PC-9 (cell line): ENCODE data around the gene C1orf159. TPM values are rescaled to one million over a fixed set of nuclear protein-coding genes. Genes with fewer than 3 reads are reported as not detected.
A peak's percentile ranks its signal among the peaks of the same experiment; 100 is the strongest.

ENCODE experiments used
- BruUV-seq: library from RNA; stranded (reverse); fragments of 400-500 nt; replicated peaks from 2 replicates; lab custom pipeline; 2021; lab: Mats Ljungman, UMichigan
- CTCF ChIA-PET: fragments of 300-600 bp; sonication (Branson Sonifier 250); formaldehyde crosslinking; loops from one replicate; lab custom pipeline; 2022; ENCODE audit warnings: antibody characterized with exemption; lab: Charles Lee
- POLR2A ChIA-PET: fragments of 300-600 bp; sonication (Branson Sonifier 250); formaldehyde crosslinking; loops from one replicate; lab custom pipeline; 2022; ENCODE audit warnings: antibody characterized with exemption; ENCODE audit not compliant: unreplicated experiment; lab: Charles Lee
- DNase-seq, 2 experiments: peaks; one replicate each; pipeline versions ENCODE4 v3.0.0 to v3.0.0-alpha.2; 2015 to 2022; ENCODE audit warnings: mixed read lengths in 1 of 2
- H2AFZ ChIP-seq: fragments of 200-600 bp; sonication (generic); 2 replicates; pipeline ENCODE4 v1.8.1; 2017; ENCODE audit warnings: antibody characterized with exemption
- H3F3A ChIP-seq: fragments of 200-600 bp; sonication (generic); 2 replicates; pipeline ENCODE4 v1.8.1; 2017; ENCODE audit warnings: antibody characterized with exemption, mild to moderate bottlenecking, low read depth; ENCODE audit not compliant: insufficient read depth
- H3K27ac ChIP-seq: fragments of 200-600 bp; sonication (generic); 2 replicates; pipeline ENCODE4 v1.6.1; 2016; ENCODE audit warnings: mixed run types
- H3K27me3 ChIP-seq: fragments of 200-600 bp; sonication (generic); 2 replicates; pipeline ENCODE4 v1.6.1; 2016; ENCODE audit warnings: low read depth, mixed run types; ENCODE audit not compliant: insufficient read depth
- H3K36me3 ChIP-seq: fragments of 200-600 bp; sonication (generic); 2 replicates; pipeline ENCODE4 v1.6.1; 2016; ENCODE audit warnings: low read depth, mixed run types
- H3K4me1 ChIP-seq: fragments of 200-600 bp; sonication (generic); replicated peaks from 2 replicates; pipeline ENCODE4 v1.6.1; 2016; ENCODE audit warnings: mixed run types; ENCODE audit not compliant: insufficient read depth
- H3K4me2 ChIP-seq: fragments of 200-600 bp; sonication (generic); 2 replicates; pipeline ENCODE4 v1.6.1; 2017; ENCODE audit warnings: mixed run types
- H3K4me3 ChIP-seq: fragments of 200-600 bp; sonication (generic); 2 replicates; pipeline ENCODE4 v1.6.1; 2016; ENCODE audit warnings: mixed run types
- H3K79me2 ChIP-seq: fragments of 200-600 bp; sonication (generic); 2 replicates; pipeline ENCODE4 v1.6.1; 2017; ENCODE audit warnings: low read depth, mixed run types
- H3K9me2 ChIP-seq: fragments of 200-600 bp; sonication (generic); 2 replicates; pipeline ENCODE4 v1.8.1; 2017; ENCODE audit warnings: mild to moderate bottlenecking; ENCODE audit not compliant: insufficient read depth
- H3K9me3 ChIP-seq: fragments of 200-600 bp; sonication (generic); 2 replicates; pipeline ENCODE4 v1.8.1; 2016; ENCODE audit warnings: low read depth; ENCODE audit not compliant: insufficient read depth
- H4K20me1 ChIP-seq: fragments of 200-600 bp; sonication (generic); 2 replicates; pipeline ENCODE4 v1.8.1; 2017; ENCODE audit not compliant: insufficient read depth
- EZH2 ChIP-seq: fragments of 200-600 bp; sonication (generic); IDR thresholded peaks from 2 replicates; pipeline ENCODE4 v1.8.0; 2017; ENCODE audit warnings: antibody characterized with exemption, low read depth
- intact Hi-C: fragments of 100-400 bp; cut with micrococcal nuclease; formaldehyde crosslinking; loops from one replicate; pipeline ENCODE4 v1.10.0; 2022; ENCODE audit not compliant: unreplicated experiment
- total RNA-seq: library from RNA; stranded (reverse); gene quantifications from 2 replicates; pipeline ENCODE4 v1.2.3, GENCODE V29; 2021
- TF ChIP-seq, protein P1 (sequence below): fragments of 200-600 bp; sonication (generic); conservative IDR thresholded peaks from 2 replicates; pipeline ENCODE4 v1.6.1; 2017; ENCODE audit warnings: mixed run types, antibody characterized with exemption, mild to moderate bottlenecking, moderate library complexity

C1orf159 gene
- total RNA-seq, 1 experiment from 2014 or later: 31.1 TPM

DNA sequence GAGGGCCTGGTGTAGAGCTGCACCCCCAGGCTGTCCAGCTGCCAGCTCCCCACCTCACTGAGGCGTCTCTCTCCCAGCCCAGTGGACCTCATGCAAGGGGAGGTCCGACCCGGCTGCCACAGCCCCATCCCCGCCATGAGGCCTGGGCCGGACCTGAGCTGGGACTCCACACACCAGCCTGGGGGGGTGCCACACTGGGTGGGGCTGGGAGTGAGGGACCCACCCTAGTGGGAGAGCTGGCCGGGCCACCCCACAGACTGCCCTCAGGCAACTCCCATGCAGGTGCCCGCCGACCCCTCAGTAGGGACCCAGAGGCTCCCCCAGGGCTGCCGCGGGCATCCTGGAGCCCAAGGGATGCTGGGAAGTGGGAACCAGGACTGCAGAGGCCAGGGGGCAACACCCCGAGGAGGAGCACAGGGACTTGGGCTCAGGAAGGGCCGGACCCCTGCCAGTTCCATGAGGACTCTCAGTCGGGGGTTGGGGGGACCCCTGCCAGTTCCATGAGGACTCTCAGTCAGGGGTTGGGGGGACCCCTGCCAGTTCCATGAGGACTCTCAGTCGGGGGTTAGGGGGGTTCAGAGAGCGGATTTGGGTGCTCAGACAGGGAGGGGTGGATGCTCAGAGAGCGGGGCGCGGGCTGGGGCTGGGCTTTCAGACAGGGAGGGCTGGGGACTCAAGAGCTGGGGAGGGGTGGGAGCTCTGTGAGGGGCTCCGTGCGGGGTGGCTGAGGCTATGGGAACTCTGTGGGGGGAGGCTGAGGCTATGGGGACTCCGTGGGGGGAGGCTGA, 40.5 kb downstream of the C1orf159 start:
- peaks cover 29% of the 10 kb centered on the region for H3K79me2 ChIP-seq
- H3K36me3 ChIP-seq: no peaks in the 10 kb centered on the region
- CTCF ChIA-PET: no interaction called here
- H3K4me2 ChIP-seq: peak overlapping the region; percentile 59
- peak overlapping the region; percentile 97 for H3K27ac ChIP-seq
- TF ChIP-seq, protein P1, sequence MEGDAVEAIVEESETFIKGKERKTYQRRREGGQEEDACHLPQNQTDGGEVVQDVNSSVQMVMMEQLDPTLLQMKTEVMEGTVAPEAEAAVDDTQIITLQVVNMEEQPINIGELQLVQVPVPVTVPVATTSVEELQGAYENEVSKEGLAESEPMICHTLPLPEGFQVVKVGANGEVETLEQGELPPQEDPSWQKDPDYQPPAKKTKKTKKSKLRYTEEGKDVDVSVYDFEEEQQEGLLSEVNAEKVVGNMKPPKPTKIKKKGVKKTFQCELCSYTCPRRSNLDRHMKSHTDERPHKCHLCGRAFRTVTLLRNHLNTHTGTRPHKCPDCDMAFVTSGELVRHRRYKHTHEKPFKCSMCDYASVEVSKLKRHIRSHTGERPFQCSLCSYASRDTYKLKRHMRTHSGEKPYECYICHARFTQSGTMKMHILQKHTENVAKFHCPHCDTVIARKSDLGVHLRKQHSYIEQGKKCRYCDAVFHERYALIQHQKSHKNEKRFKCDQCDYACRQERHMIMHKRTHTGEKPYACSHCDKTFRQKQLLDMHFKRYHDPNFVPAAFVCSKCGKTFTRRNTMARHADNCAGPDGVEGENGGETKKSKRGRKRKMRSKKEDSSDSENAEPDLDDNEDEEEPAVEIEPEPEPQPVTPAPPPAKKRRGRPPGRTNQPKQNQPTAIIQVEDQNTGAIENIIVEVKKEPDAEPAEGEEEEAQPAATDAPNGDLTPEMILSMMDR: no peak
- no peak for TF ChIP-seq EZH2
- BruUV-seq: no TSS peak
- no peaks in the 10 kb centered on the region for H4K20me1 ChIP-seq
- no peaks in the 10 kb centered on the region for H3K9me2 ChIP-seq
- no peak for DNase-seq
- H3K27me3 ChIP-seq: no peaks in the 10 kb centered on the region
- H3K4me1 ChIP-seq: peaks cover 57% of the 10 kb centered on the region
- H3K9me3 ChIP-seq: no peaks in the 10 kb centered on the region
- intact Hi-C loops: loop anchor here (2.0 kb wide), 1 partner anchor 41 kb away; the partner anchor contains the start of gene C1orf159
- no peak overlapping the region for H3K4me3 ChIP-seq
- POLR2A ChIA-PET: no interaction called here
- H3F3A ChIP-seq: peaks cover 40% of the 10 kb centered on the region
- no peak overlapping the region for H2AFZ ChIP-seq

DNA sequence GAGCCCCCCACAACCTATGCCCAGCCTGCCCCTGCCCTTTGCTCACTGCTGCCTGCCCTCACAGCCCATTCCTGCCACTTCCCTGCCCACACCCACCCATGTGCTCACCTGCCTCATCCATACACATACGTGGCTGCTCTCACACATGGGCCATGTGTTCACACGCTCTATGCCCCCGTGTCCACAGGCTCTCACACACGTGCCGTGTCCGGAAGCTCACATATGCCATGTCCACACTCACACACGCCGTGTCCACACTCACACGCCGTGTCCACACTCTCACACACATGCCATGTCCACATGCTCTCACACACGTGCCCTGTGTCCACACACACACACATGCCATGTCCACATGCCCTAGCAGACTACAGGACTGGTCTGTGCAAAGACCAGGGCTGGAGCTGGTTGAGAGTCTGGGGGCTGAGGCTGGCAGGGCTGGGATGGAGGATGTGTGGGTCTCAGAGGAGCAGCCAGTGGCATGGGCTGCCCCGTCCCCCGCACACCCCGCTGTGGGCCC, 41.2 kb downstream of the C1orf159 start:
- Histone ChIP-seq H3K4me2 (peak overlapping the region; percentile 59), H3K79me2 (peaks cover 29% of the 10 kb centered on the region), H3K4me3 (peak overlapping the region; percentile 29; the same call in 1 of the 2 replicates), H3F3A (peaks cover 39% of the 10 kb centered on the region), H3K9me3 (no peaks in the 10 kb centered on the region), H4K20me1 (no peaks in the 10 kb centered on the region), H3K4me1 (peaks cover 55% of the 10 kb centered on the region), H3K9me2 (no peaks in the 10 kb centered on the region), H2AFZ (no peak overlapping the region), H3K36me3 (no peaks in the 10 kb centered on the region), H3K27me3 (no peaks in the 10 kb centered on the region), H3K27ac (peak overlapping the region; percentile 97)
- BruUV-seq: TSS peak; percentile 26
- POLR2A ChIA-PET: no interaction called here
- intact Hi-C loops: loop anchor here (2.0 to 5.0 kb wide), 3 partner anchors 42 to 72 kb away; partner anchors contain the start of genes AGRN, C1orf159 and HES4
- TF ChIP-seq, protein P1: no peak
- DNase-seq: no peak
- CTCF ChIA-PET: interaction anchor here (0.5 to 1.3 kb wide), 2 partner anchors 11 to 55 kb away, joined by 3 to 6 read pairs; partner anchors contain the start of gene AGRN

DNA sequence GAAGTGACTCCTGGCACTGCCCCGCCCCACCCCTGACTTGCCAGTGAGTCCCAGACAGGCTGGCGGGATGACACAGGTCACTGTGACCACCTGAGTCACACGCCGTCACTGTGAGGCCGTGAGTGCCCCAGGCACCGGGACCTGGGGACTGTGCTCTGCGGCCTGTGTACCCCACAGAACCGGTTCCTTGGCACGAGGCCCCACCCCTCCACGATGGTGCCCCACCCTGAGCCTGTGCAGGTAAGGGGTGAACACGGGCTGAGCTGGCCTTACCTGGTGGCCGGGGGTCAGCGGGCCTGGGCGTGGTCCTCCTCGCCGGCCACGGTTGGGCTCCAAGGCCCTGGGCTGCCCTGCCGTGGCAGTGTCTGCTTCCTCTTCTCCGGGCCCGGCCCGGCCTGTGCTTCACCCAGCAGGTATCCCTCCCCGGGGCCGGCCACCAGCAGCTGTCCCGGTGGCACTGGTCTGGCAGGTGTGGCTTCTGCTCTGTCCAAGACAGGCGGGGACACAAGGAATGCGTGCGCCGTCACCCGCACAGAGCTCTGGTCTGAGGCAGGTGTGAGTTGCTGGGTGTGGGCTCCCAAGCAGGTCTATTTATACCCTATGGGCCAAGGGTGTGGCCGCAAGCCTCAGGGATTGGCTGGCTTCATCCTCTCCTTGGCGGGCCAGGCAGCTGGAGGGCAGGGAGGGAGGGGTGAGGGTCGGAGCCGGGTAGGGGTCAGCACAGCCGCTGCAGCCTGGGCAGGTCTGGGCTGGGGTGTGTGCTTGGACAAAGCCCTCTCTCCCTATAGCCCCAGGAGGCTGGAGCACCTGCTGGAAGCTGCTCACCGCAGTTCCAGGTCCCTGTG, 41.9 kb downstream of the C1orf159 start, which contains the start of gene RNF223:
TSS of gene RNF223 (minus strand) at position 564 of the 845 bp plus-strand sequence. CDS start 1,740 bp downstream, outside the sequence.
- peak; percentile 98 to 99 for DNase-seq
- H3K79me2 ChIP-seq: peaks cover 29% of the 10 kb centered on the region
- CTCF ChIA-PET: interaction anchor here (0.5 to 1.3 kb wide), 4 partner anchors 10 to 429 kb away, joined by 3 to 6 read pairs (median 4); partner anchors contain the start of gene AGRN
- no peaks in the 10 kb centered on the region for H4K20me1 ChIP-seq
- H3K27me3 ChIP-seq: no peaks in the 10 kb centered on the region
- H3K4me1 ChIP-seq: peaks cover 55% of the 10 kb centered on the region
- TF ChIP-seq EZH2: no peak
- TF ChIP-seq, protein P1: no peak
- H3K4me2 ChIP-seq: peak within 1 kb of the TSS; percentile 92
- no peak within 1 kb of the TSS for H2AFZ ChIP-seq
- no peaks in the 10 kb centered on the region for H3K9me3 ChIP-seq
- H3K4me3 ChIP-seq: peak within 1 kb of the TSS; percentile 59
- no peaks in the 10 kb centered on the region for H3K36me3 ChIP-seq
- peak within 1 kb of the TSS; percentile 97 for H3K27ac ChIP-seq
- H3K9me2 ChIP-seq: no peaks in the 10 kb centered on the region
- POLR2A ChIA-PET: interaction anchor here (0.5 to 1.0 kb wide), 6 partner anchors 35 to 163 kb away, joined by 3 to 7 read pairs (median 4); no protein-coding TSS in a partner anchor
- peaks cover 44% of the 10 kb centered on the region for H3F3A ChIP-seq
- BruUV-seq: no TSS peak
- intact Hi-C loops: loop anchor here (2.0 to 5.0 kb wide), 3 partner anchors 43 to 72 kb away; partner anchors contain the start of genes AGRN, C1orf159 and HES4
